GM18951 (cell line): ENCODE measurements around the gene FAM185A.

ENCODE experiments used
- POLR2A ChIP-seq: IDR thresholded peaks from 4 replicates; pipeline ENCODE4 v1.6.1; 2011; ENCODE audit warnings: mild to moderate bottlenecking; ENCODE audit not compliant: insufficient read length, insufficient read depth; ENCODE audit errors: extremely low read depth
- in situ Hi-C: fragments of 300-500 bp; cut with MboI; formaldehyde crosslinking; loops from one replicate; pipeline ENCODE4 v1.12.0; 2022; ENCODE audit warnings: low sequenced_read_pairs, mixed read lengths, inconsistent platforms; ENCODE audit not compliant: unreplicated experiment

The FAM185A gene

DNA sequence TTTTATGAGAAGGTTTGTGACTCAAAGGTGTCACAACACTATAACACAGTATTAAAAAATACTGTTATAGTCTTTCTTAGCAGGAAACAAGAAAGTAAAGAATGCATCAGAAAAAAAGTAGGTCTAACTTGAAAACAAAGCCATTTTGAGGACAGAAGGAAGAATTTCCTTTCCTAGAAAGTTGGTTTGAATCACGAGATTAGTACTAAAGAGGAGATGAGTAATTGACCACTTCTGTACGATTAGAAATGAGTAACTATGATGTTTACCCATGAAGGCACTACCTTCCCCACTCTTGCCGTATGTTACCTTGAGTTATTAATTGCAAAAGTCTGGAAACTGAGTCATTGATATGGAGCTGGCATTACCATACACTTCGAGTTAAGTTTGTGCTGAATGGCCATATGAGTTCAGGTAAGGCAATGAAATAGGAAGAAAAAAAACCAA is 65.2 kb downstream of the FAM185A start:
- no peak for TF ChIP-seq POLR2A
- in situ Hi-C loops: no loop called here

DNA sequence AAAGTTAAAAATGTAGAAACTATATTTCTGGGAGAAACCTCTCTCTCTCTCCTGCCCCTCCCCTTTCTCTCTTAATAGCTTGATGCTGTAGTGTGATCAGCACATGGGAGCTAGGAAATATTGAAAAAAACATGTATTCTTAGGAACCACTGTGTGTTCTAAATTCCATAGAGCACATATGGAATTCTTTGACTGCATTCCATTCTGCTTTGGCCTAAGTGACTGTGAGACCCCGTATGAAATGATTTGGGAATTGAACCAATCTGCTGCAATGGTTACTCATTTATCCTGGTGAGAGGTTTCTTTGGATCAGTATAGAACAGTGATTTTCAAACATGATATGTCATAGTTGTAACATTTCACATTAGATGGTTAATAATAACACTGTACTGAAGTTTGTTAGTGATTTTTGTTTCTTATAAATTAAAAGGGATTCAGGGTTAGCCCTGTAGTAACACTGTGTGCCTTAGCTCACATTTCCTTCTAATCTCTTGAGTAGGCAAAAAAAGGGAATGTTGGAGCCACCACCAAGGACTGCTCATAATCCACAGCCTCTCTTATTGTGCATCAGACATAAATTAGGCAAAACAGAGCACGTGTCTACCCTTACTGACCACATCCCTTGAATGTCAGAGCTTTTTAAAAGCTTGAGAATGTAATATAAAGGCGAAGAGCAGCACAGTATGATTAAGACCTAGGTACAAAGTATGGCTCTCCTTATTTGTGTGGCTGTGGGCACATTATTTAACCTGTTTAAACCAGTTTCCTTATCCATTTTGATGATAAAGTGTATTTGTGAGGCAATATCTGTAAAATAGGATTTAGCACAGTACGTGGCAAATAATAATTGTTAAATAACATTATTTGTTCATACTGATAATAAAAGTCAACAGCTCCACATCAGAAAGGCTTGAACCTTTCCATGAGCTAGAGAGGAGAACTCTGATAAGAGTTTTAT is 69.1 kb downstream of the FAM185A start:
- in situ Hi-C loops: no loop called here
- no peak for TF ChIP-seq POLR2A

DNA sequence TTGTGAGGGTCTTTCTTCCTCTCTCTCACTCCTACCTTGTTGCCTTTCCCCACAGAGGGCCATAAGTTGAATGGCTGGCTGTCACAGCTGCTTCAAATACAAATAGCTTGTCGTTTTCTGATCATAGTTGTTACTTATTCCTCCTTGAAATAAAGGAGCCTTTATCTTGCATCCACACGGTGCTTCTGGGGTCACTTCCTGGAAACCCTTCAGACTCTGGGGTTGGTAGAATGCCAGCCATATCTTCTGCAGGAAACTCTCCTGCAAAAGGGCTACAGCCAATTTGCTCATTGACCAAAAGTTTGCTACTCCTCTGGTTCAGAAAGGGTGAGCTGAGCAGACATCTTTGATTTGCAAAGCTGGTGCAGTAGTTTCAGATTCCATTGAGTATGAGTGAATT is 70.4 kb downstream of the FAM185A start:
- in situ Hi-C loops: no loop called here

DNA sequence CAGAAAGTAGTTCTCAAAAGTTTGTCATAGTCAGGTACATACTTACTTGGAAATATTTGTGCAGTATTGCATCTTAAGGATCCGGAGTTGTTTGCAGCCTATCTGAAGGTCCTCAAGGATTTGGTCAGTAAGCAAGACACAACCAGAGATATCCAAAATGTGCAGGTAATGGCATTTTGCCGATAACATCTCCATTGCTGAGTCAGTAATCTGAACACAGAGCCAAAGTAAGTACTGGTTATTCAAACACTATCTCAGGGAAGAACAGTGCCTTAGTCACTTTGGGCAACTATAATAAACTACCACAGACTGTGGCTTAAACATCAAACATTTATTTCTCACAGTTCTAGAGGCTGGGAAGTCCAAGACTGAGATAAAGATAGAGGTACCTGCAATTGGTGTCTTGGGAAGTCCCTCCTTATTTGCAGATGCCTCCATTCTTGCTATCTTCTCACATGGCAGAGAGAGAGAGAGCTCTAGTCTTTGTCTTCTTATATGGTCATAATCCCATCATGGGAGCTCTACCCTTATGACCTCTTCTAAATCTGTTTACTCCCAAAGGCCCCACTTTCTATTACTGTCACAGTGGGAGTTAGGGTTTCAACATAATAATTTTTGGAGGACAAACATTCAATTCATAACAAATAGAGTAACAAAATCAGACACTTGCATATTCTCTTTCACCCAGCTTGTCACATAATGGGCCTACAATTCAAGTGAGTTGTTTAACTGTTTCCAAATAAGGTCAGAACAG is 73.4 kb downstream of the FAM185A start:
- no peak for TF ChIP-seq POLR2A
- in situ Hi-C loops: no loop called here

More for the DNA sequence above, 70.4 kb downstream of the FAM185A start:
- no peak for TF ChIP-seq POLR2A

DNA sequence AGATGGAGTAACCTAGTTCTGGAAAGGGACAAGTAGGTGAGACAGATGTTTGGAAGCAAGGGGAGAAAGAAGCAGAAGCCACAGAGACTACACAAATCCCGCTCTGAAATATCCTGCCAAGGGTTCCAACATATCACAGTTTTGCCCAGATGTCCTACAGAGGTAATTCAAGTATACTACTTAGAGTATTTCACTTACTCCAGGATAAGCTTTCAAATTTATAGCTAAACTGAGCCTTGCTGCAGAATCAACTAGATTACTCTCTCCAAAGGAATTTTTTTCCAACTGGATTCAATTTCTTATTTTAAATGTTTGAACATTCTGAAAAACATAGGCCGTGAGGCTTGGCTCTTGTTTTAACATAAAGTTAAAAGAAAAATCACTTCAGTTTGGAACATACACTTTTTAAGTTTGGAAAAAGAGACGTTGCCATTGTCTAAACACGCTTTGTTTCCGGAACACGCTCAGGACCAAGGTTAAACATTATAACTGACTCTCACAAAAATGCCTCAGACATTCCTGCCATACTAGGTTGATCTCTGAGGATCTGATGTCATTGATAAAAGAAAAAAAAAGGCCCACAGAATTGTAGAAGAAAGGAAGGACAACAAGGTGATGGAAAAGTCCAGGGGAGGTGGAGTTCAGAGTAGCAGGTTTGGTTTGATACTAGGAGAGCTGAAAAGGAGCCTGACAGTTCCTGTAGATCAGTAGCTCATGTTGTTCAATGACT is 74.8 kb downstream of the FAM185A start:
- in situ Hi-C loops: no loop called here
- no peak for TF ChIP-seq POLR2A

DNA sequence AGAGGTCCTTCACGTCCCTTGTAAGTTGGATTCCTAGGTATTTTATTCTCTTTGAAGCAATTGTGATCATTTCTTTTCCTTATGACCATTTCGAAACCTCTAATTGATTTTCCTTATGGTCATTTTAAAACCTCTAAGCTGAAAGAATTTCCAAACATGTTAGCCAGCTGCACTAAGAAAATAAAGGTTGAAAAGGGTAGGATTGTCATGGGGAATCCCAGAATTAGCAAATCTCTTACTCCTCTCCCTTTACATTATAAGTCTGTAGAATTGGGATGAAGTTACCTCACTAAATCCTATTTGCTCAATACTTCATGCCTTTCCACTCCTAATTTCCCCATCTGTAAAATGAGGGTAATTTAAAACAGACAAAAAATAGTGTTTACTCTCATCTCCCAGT is 79.5 kb downstream of the FAM185A start:
- no peak for TF ChIP-seq POLR2A
- in situ Hi-C loops: no loop called here

DNA sequence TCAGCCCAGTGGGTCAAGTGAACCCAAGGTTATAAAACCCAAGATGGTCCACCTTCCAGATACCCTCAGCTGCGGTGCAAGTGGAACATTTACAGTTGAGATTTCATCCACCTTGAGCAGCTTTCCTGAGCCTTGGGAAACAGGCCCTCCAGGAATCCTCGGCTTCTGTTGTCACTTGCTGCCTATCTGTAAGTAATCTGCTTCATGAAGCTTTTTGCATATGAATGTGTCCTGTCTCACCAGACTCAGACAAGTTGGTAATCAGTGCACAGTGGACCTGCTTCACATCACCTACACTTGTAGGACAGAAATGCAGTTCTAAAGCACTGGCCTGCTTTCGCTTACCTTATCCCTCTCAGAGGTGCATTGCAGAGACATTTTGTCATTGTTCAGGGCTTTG is 80.3 kb downstream of the FAM185A start:
- in situ Hi-C loops: no loop called here
- no peak for TF ChIP-seq POLR2A

DNA sequence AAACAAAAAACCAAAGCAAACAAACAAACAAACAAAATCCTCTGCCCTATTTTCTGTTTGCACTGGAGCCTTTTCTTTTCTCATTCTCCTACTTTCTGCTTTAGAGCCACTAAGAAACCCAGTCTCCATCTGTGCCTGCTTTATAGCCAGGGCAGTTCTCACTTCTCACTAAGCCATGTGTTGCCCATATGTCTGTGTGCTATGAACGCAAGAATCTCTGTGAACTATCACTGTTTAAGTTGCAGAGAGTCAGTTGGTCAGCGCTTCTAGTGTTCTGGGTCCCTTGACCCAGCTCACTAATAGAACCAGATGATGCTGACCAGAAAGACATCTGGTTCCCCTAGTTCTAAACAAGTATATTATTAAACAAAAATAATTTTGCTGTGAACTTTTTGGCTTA is 81.4 kb downstream of the FAM185A start:
- in situ Hi-C loops: no loop called here

DNA sequence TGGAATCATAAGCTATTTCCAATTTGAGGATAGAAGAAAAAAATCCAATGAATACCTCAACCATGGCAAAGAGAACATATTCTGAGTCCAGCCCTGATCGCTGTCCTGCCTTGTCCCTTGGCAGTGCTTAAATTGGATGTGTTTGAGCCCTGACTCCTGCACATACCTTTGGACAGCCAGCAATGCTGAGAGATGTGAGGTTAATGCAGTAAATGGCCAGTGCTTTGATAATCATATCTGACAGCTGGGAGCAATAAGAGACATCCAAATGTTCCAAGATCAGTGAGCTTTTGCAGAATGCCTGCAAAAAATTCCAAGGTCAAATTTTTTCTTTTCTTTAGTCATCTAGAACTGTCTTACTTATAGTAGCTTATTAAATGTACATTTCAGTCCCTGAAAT is 83.9 kb downstream of the FAM185A start:
- in situ Hi-C loops: no loop called here
- TF ChIP-seq POLR2A: no peak

More for the DNA sequence above, 81.4 kb downstream of the FAM185A start:
- no peak for TF ChIP-seq POLR2A

DNA sequence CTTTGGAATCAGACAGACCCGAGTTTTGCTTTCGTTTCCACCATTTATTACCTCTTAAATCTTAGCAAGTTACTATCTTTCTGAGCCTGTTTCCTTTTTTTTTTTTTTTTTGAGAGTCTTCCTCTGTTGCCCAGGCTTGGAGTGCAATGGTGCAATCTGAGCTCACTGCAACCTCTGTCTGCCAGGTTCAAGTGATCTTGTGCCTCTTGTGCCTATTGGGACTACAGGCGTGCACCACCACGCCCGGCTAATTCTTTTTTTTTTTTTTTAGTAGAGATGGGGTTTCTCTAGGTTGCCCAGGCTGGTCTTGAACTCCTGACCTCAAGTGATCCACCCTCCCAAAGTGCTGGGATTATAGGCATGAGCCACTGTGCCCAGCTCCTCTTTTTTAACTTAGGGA is 84.5 kb downstream of the FAM185A start:
- in situ Hi-C loops: no loop called here
- TF ChIP-seq POLR2A: no peak

DNA sequence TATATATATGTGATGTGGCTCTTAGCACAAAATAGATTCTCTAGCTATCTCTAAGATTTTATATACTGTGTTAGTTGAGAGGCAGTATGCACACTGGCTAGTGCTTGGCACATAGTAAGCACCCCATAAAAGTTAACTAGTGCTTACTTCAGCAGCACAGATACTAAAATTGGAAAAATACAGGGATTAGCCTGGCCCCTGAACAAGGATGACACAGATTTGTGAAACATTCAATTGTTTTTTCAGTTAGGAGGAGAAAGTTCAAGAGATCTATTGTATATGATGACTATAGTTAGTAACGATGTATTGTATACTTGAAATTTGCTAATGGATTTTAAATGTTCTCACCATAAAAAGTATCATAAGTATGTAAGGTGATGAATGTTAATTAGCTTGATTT is 85.7 kb downstream of the FAM185A start:
- in situ Hi-C loops: no loop called here
- TF ChIP-seq POLR2A: no peak

DNA sequence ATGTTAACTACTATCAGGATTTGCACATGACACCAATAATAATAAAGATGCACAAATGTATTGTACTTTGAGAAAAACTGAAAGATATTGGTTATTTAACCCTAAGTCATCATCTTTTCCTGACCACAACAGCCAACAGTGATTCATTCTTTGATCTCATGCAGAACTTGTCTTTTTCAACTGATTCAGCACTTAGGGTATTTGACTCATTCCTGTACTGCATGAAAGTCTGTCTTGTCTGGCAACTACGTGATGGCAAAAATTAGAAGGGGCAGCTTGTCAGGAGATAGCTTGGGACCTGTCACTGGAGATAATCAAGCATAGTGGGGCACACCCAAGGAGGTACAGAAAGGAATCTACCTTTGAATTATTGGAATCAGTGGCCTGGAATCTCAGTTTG is 86.2 kb downstream of the FAM185A start:
- no peak for TF ChIP-seq POLR2A
- in situ Hi-C loops: no loop called here
